Activated T-cell treated with anti-CD3 and anti-CD28 coated beads, Interleukin-2, amount 50 U/mL, for 48 hours (primary cell): Measurements from ENCODE around the gene MAP2K4.

ENCODE experiments used
- DNase-seq, 2 experiments: peaks; one replicate each; pipeline ENCODE4 v3.0.0-alpha.2; 2020

MAP2K4 gene

DNA sequence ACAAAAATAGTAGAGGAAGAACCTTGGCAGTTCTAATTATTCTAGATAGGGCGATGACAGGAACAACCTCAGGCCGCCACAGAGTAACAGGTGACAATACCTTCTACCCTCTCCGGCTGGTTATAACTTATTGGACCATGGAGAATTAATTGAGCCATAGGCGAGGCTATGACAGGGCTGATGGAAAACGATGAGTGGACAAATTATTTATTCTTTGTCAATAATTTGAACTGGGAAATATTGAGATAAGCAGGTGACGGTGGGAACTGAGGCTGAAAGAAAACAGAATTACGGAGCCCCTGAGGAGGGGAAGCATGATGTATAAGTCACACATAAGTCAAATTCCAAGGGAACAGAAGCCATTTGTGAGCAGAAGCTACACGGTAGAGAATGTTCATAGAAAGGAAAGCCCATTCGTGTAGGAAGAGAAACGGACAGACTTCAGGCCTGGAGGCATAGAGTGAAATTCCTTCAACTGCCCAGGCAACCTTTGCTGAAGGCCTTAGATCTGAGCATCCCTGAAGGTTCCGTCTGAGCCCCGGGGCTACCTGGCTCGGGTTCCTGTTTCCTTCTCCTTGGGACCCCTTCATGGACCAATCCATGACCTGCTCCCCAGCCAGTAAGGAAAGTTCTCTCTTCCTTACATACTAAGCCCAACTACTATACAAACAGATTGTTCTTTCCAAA is 158.1 kb downstream of the MAP2K4 start:
- no peak for DNase-seq

DNA sequence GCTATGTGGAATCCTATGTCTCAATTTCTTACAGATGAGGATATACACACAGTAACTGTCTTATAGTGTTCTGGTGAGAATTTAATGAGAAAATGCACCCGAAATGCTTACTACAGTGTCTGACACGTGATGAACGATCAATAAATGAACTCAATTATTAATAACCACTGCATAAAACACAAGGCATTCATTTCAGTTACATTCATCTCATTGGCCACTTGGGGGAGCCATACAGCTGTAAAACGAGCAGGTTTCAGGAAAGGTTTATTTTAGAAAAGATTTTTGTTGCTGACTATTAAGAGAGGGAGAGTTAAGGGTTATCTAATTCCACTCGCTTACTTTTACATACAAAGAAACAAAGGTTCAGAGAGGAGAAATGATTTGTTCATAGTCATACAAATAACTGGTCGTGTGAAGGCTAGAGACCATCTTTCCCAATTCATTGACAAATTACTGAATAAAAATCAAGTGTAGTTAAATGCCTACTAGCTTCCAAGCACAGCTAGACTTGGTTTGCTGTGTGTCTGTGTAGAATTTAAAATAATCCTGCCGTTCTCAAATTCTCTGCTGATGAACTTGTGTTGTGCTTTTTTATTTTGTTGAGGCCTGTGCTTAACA is 160.1 kb downstream of the MAP2K4 start:
- peak in 1 of 2 experiments; percentile 24 for DNase-seq

DNA sequence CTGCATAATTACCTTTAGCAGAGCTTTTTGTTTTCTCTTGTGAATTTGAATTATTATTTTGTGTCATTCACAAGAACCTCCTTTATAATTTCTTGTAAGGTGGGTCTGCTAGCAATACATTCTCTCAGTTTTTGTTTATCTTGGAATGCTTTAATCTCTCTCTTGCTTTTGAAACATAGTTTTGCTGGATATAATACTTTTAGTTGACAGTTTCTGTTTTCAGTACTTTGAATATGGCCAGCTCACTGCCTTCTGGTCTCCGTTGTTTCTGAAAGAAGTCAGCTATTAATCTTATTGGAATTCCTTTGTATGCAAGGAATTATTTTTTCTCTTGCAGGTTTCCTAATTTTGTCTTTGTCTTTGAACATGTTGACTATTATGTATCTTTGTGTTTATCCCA is 167.0 kb downstream of the MAP2K4 start:
- DNase-seq, result no peak

DNA sequence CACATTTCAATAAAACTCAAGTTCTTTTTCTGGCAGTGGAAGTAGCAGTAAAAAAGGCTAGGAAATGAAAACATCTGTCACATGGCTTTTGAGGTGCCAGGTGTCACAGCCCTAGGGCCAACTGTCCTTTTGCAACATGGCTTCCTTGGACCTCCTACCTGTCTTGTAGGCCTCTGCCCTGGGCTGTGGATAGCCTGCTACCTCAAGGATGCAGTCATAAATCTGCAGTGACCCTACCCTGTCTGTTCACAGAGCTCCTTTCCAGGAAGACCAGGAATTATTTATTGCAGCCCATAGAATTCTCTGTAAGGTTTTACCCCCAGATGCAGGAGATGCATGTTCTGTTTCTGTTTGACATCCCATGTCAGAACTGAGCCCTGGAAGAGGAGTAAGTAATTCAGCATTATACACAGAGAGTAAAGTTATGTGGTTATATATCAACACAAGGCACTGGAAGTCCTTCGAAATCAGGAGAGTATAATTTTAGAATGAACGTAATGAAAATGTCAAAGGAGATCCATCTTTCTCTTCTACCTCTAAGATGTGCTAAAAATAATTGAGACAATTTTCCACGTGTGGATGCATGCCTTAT is 172.6 kb downstream of the MAP2K4 start:
- no peak for DNase-seq
